ENCODE measurements around the gene KLF16. TPM values are rescaled to one million over a fixed set of nuclear protein-coding genes. Genes with fewer than 3 reads are reported as not detected.
A peak's percentile ranks its signal among the peaks of the same experiment; 100 is the strongest.

Gene KLF16
- total RNA-seq, 3 donors from 2014 or later: 2.9 to 4.6 (median 4.1) TPM

- H3K9me3 ChIP-seq: no peaks in the 10 kb centered on the region
- H3K36me3 ChIP-seq: no peaks in the 10 kb centered on the region
- intact Hi-C loops (cut with DNase I; ENCODE audit: low total_unique reads): no loop called here
- H3K4me3 ChIP-seq: peak overlapping the region in 2 of 3 donors; percentile 31 to 47
- TF ChIP-seq POLR2AphosphoS5 (IDR thresholded peaks at IDR 0.05): no peak
- no peak for TF ChIP-seq CTCF (IDR thresholded peaks at IDR 0.05)
- TF ChIP-seq POLR2A (IDR thresholded peaks at IDR 0.05): no peak
- H3K27ac ChIP-seq: peak overlapping the region in 1 of 2 donors; percentile 17
- H3K4me1 ChIP-seq: peaks cover 7 to 28% of the 10 kb centered on the region in 2 donors
- DNase-seq (ENCODE audit: low spot score in 2 of 2): no peak
- no peaks in the 10 kb centered on the region for H3K27me3 ChIP-seq
Observed at GRCh38 chr19:1851654-1852580, 11.5 kb downstream of the KLF16 start.

- no peaks in the 10 kb centered on the region for H3K27me3 ChIP-seq
- H3K9me3 ChIP-seq: no peaks in the 10 kb centered on the region
- DNase-seq (ENCODE audit: low spot score in 2 of 2): no peak
- intact Hi-C loops (cut with DNase I; ENCODE audit: low total_unique reads): no loop called here
- peaks cover 12 to 30% of the 10 kb centered on the region in 2 donors for H3K4me1 ChIP-seq
- peak overlapping the region in 1 of 2 donors; percentile 17 for H3K27ac ChIP-seq
- TF ChIP-seq POLR2AphosphoS5 (IDR thresholded peaks at IDR 0.05): no peak
- no peak for TF ChIP-seq CTCF (IDR thresholded peaks at IDR 0.05)
- no peak for TF ChIP-seq POLR2A (IDR thresholded peaks at IDR 0.05)
- no peak overlapping the region for H3K4me3 ChIP-seq
- H3K36me3 ChIP-seq: no peaks in the 10 kb centered on the region
Observed at GRCh38 chr19:1850809-1851653, 12.3 kb downstream of the KLF16 start.

GRCh38 chr19:1849886-1850398, 13.4 kb downstream of the KLF16 start:
- Histone ChIP-seq H3K9me3 (no peaks in the 10 kb centered on the region), H3K4me3 (no peak overlapping the region), H3K27me3 (no peaks in the 10 kb centered on the region), H3K36me3 (no peaks in the 10 kb centered on the region), H3K27ac (no peak overlapping the region), H3K4me1 (peaks cover 11 to 40% of the 10 kb centered on the region in 2 donors)
- TF ChIP-seq CTCF (IDR thresholded peaks at IDR 0.05) (no peak), POLR2A (IDR thresholded peaks at IDR 0.05) (no peak), POLR2AphosphoS5 (IDR thresholded peaks at IDR 0.05) (no peak)
- no peak for DNase-seq (ENCODE audit: low spot score in 2 of 2)
- intact Hi-C loops (cut with DNase I; ENCODE audit: low total_unique reads): no loop called here

GRCh38 chr19:1849132-1849474, 14.3 kb downstream of the KLF16 start:
- H3K9me3 ChIP-seq: no peaks in the 10 kb centered on the region
- intact Hi-C loops (cut with DNase I; ENCODE audit: low total_unique reads): no loop called here
- DNase-seq (ENCODE audit: low spot score in 2 of 2): no peak
- no peaks in the 10 kb centered on the region for H3K27me3 ChIP-seq
- peak overlapping the region; percentile 98 to 99 for H3K27ac ChIP-seq
- H3K4me3 ChIP-seq: no peak overlapping the region
- peaks cover 20 to 46% of the 10 kb centered on the region in 2 donors for H3K4me1 ChIP-seq
- TF ChIP-seq POLR2AphosphoS5 (IDR thresholded peaks at IDR 0.05): no peak
- TF ChIP-seq CTCF (IDR thresholded peaks at IDR 0.05): no peak
- no peak for TF ChIP-seq POLR2A (IDR thresholded peaks at IDR 0.05)
- H3K36me3 ChIP-seq: no peaks in the 10 kb centered on the region
